HG02870 (cell line): Measurements from ENCODE around the gene CYP2W1.
"Not testable (repeated sequence)": the region's sequence is repeated elsewhere in the genome, so short reads cannot be mapped to it uniquely, and the experiment has no call there.

Source experiments
- ATAC-seq: cut with Tn5 transposase; IDR thresholded peaks from one replicate; pipeline ENCODE4 v1.9.1; 2021; ENCODE audit warnings: mild to moderate bottlenecking, moderate library complexity; ENCODE audit not compliant: unreplicated experiment

CYP2W1 gene

DNA sequence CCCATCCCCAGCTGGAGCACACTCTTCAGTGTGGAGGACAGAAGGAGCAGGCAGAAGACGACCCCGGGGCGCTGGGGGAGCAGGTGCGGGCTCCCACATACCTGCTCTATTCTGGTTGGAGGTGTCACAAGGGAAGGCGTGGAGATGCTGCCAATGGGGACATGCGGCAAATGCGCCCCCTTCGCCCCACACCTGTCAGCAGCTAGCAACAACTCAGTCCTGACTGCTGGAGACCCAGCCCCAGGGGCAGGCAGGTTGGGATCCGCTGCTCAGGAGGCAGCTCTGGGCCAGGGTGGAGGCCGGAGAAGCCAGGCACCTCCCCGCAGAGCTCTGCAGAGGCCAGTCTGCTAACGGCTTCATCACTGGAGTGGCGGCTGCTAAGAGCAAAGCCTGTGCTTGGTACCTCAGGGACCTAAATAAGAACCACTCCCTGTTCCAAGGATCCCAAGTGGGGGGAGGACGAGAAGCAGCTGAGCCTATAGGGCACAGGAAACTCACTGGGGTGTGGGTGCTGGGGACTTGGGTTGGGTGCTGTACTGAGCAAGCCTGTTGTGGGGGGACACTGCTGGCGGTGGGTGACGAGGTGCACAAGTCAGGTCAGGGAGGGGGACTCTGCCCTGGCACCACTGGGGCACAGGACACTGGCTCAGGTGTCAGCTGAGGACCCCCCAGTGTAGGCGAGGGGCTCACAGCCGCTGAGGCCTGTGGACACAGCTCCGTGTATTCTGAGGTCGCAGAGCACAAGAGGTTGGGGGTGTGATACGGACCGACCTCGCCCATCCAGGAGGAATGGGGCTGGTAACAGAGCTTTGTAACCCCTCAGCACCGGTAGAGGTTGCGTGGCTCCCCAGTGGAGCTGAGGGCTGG is 42.1 kb downstream of the CYP2W1 start:
- no peak for ATAC-seq

DNA sequence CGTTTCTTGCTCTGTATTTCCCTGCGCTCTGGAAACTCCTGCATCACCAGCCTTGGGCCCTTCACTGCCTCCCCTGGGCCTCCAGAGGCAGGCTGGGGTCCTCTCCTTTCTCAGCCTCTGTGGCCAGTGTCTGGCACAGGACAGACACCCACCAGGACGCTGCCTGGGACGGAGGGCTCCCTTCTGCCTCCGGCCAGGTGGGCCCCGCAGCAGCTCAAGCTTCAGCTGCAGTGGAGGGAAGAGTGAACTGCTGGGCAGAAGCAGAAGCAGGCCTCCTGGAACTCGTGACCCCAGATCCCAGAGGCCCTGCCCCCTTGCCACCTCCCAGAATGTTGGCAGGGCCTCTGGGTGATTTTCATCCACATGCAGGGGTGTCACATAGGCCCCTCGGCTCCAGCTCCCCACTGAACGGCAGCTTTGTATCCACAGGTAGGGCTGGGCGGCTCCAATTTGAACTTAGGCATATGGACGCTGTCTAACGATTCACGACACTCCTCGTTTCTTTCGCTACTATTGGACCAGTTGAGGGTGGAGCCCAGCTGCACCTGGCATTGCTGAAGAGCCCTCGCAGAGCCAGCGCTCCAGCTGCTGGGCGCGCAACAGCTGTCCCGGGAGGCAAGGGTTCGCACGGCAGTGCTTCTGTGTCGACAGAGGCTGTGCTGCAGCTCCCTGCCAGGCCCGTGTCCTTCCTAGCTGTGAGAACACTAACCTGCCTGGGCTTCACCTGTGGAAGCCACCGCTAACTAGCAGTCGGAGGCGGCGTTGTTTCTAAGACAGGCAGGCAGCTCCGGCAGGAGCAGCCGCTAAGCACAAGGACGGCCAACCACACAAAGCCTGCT is 43.0 kb downstream of the CYP2W1 start:
- ATAC-seq, result no peak

DNA sequence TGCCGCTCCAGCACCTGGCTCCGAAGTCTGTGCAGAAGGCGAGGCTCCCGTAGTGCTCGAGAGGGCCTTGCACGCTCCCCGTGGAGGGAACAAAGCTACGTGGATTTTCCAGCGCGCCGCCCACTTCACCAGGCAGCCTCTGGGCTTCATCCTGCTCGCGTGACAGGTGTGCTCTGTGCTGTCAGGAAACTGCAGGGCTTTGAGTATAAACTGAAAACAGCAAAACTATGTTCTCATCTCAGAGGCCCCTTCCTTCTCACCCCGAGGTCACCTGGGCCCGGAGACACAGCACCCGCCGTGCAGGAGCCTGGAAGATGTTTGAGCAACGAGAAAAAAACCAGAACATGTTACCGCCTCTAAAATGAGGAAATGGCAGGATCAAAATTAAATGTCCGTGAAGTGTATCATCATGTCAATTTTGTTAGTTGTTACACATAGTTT is 43.8 kb downstream of the CYP2W1 start:
- ATAC-seq, result no peak

DNA sequence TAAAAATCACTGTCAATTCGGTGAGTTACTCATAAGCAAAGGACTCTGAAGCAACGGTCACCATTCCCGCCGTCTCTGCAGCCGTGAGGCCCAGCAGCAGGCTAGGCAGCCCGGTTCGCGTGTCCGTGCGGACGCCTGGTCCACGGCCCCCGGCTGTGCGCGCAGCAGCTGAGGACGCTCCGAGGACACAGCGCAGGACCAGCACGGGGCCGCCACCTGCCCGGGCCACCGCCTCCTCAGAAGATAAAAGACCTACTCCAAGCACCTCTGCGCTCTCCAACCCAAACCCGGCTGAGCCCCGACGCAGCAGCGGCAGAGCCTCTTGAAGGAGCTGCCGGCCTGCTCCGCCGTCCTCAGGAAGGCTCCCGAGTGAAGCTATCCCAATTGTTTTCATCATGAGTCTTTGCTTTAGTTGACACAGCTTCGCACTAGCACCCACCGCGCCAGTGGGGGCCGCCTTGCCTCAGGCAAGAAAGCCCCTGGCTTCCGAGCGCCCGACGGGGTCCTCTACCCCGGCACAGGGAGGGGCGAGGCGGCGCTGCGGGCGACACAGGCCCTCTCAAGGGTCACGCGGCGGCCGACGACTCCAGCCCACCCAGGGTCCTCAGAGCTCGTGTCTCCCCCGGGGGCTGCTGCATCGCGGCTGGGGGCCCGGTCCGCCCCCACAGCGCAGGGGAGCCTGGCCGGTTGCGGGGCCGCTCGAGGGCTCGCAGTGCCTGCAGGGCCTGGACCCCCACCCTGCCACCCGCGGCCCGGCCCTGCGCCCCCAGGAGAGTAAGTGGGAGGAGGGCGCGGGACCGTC is 44.5 kb downstream of the CYP2W1 start:
- ATAC-seq, result no peak

DNA sequence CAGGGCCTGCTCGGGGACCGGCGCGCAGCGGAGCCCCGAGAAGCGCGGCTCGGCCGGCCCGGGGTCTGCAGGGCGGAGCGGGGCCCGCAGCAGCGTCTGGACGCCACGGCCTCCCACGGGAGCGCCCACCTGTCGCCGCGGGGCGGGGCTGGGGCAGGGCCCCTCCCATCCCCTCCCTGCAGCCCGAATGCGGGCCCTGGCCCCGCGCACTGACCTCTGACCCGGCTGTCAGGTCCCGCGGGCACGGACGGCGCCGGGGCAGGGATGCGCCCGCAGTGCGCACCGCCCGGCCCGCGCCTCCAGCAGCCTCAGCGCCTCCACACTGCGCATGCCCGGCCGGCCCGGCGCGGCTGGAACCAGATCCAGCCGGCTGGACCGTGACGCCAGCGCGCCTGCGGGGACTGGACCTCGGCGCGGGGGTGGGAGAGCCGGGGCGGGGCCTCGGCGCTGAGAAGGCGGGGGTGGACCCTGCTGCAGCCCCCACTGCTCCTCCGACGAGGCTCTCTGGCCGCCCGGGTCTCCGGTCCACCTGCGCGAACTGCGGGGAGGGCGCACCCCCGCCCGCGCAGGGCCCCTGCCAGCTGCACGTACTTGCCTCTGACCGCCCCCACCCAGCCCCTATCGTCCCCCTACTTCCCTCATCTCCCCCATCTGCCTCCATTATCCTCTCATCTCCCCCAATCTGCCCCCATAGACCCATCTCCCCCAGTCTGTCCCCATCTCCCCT is 45.2 kb downstream of the CYP2W1 start:
- peak; percentile 42 for ATAC-seq

DNA sequence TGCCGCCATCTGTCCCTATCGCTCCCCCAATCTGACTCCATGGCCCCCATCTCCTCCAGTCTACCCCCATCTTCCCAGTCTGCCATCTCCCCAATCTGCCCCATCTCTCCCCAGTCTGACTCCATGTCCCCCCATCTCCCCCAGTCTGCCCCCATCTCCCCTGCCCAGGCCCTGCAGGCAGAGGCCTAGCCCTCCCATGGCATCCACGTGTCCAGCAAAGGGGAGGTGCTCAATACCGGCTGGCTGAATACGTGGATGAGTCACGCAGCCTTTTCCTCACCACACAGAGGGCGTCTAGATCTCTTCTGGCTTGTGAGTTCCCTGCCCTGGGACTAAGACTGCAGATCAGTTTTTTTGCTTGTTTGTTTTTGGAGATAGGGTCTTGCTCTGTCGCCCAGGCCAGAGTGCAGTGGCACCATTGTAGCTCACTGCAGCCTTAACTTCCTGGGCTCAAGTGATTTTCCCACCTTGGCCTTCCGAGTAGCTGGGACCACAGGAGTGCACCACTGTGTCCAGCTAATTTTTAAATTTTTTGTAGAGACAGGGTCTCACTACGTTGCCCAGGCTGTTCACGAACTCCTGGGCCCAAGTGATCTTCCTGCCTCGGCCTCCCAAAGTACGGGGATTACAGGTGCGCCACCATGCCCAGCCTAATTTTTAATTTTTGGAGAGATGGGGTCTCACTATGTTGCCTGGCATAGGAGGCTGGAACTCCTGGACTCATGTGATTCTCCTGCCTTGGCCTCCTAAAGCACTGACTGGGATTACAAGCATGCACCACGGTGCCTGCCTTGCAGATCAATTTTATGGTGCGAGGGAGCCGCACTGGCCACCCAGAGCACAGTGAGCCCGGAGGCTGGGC is 46.0 kb downstream of the CYP2W1 start:
- no peak for ATAC-seq

DNA sequence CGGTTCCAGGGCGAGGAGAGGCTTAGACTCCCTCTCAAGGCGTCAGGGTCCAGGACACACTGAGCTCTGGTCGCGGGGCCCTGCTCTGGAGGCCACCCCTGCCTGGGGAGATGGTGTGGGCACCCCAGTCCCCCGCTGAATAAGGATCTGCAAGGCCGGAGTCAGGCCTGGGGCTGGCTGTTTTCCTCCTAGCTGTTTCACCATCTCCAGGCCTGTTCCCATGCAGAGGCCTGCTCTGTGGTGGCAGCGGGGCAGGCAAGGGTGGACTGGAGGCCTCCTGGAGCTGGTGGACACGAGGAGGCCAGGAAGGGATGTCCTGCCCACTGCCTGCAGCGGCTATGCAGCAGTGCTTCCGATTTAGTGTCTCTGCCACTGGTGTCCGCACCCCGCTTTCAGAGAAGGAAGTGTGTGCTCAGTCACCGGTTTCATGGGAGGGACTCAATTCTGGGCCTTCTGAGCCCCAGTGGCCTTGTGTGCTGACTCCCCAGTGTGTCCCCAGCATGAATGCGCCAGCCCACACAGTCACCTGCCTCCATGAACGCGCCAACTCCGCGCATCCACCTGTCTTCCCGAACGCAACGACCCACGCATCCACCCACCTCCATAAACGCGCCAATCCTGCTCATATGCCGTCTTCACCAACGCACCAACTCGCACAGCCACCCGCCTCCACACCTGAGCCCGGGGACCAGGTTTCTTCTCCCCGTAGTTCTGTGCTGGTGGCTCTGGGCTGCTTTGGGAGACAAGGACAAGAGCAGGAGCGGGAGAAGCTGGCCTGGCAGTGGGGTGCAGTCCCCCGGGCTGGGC is 46.9 kb downstream of the CYP2W1 start:
- no peak for ATAC-seq

DNA sequence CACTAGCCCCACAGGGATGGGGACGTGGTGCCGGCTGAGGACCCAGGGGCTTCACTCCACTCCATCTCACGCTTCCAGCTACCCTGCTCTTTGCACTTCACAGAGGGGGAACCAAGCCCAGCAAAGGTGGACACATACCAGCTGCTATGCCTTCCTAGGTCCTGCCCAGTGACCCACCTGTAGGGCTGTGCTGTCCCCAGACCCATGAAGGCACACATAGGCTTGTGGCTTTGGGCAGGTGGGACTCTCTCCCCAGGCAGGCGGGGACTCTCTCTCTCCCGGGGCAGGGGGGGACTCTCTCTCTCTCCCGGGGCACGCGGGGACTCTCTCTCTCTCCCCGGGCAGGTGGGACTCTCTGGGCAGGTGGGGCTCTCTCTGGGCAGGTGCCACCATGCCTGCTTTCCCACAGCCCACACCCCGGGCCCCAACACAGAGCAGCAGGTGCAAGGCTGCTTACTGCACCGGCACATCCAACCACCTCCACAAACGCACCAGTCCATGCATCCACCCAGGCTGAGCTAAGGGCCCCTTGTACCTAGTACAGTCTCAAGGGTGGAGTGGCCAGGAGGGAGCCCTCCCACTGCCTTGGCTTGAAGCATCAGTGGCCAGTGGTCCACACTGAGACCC is 47.6 kb downstream of the CYP2W1 start:
- no peak for ATAC-seq

DNA sequence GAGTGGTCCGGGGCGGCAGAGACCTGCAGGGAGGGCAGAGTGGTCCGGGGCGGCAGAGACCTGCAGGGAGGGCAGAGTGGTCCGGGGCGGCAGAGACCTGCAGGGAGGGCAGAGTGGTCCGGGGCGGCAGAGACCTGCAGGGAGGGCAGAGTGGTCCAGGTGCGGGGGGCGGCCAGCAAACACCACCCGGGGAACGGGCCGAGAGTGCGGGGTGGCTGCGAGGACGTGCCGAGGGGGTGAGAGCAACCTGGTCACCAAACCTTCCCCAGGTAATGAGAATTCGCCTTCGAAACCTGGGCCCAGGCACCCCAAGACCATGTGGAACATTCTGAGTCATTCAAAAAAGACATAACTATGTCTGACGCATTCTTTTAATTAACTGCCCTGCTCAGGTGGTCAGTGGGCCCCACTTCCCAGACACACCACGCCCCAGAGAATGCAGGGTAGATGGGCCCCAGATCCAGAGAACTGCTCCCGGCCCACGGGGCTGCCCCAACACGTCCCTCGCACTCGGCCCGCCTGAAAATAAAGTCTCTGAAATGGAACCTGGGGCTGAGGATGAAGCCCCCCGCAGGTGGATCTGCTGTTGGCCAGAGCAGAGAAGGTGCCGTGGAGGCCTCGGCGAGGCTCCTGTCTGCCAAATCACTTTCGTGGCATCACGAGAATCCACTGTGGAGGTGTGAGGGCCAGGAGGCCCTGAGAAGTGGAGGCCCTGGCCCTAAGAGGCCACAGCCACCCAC is 48.9 kb downstream of the CYP2W1 start:
- ATAC-seq, result no peak

DNA sequence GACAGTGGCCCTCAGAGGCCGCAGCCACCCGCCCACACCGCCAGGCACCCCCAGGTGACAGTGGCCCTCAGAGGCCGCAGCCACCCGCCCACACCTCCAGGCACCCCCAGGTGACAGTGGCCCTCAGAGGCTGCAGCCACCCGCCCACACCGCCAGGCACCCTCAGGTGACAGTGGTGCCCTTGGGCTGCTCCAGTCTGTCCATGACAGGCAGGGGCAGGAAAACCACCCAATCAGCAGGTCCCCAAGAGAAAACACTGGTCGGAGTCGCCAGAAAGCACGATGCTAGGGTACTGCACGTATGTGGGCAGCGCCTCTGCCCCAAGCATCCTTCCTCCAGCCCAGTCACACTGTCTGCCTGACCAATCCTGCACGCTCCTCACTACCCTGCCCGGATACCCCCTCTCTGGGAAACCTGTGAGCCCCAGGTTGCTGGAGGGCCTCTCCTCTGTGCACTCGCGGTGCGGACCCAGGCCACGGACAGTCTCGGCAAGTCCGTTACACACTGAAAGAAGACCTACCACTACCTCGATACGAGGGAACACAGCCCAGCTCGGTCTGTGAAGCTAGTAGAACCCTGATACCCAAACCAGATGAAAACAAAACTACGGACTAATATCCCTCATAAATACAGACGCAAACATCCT is 49.7 kb downstream of the CYP2W1 start:
- no peak for ATAC-seq

DNA sequence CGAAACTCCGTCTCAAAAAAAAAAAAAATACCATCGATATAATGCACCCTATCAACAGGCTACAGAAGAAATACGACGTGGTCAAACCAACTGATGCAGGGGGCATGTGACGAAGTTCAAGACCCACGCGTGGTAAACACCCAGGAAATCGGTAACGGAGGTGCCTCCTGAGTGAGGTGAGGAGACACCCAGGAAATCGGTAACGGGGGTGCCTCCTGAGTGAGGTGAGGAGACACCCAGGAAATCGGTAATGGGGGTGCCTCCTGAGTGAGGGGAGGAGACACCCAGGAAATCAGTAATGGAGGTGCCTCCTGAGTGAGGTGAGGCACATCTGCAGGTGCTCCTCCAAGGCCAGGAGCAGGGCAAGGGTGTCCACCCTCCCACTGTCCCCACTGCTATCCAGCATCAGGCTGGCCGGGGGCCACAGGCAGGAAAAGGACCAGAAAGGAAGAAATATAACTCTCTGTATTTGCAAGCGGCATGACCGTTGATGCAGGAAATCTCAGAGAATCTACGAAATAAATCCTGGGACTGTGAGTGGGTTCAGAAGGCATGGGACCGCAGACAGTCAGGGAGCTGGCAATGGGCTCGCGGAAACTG is 50.7 kb downstream of the CYP2W1 start:
- no peak for ATAC-seq

DNA sequence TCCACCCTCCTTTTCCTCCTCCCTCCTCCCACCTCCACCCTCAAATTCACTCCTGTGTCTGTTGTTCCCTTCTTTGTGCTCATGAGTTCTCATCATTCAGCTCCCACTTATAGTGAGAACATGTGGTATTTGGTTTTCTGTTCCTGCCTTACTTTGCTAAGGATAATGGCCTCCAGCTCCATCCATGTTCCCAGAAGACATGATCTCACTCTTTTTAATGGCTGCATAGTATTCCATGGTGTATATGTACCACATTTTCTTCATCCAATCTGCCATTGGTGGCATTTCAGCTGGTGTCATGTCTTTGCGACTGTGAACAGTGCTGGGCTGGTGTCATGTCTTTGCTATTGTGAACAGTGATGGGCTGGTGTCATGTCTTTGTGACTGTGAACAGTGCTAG is 51.8 kb downstream of the CYP2W1 start:
- not testable (repeated sequence) for ATAC-seq

DNA sequence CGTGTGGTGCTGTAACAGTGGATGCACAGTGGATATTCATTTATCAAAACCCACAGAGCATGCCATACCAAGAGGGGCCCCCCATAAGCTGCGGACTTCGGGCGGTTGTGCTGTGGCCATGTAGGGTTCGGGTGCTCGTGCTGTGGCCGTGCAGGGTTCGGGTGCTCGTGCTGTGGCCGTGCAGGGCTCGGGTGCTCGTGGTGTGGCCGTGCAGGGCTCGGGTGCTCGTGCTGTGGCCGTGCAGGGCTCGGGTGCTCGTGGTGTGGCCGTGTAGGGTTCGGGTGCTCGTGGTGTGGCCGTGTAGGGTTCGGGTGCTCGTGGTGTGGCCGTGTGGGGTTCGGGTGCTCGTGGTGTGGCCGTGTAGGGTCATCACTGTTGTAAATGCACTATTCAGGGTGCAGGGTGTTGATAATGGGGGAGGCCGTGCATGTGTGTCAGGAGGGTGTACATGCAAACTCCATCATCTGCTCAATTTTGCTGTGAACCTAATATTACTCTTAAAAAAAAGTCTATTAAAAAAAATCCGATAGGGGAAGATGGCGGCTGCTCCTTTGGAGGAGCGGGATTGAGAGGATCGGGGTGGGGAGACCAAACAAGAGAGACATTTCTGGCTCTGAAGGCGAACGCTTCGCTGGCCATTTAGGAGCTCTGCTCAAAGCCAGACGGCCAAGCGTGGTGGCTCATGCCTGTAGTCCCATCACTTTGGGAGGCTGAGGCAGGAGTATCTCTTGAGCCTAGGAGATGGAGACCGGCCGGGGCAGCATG is 53.4 kb downstream of the CYP2W1 start:
- not testable (repeated sequence) for ATAC-seq
